Heart left ventricle (tissue), 16 donors: ENCODE measurements around the gene KIRREL3. TPM values are rescaled to one million over a fixed set of nuclear protein-coding genes. Genes with fewer than 3 reads are reported as not detected.

Source experiments
- ATAC-seq, 4 donors: fragments of 200-7000 bp; cut with Tn5 transposase; one replicate each; pipeline ENCODE4 v1.9.1; 2020 to 2022; ENCODE audit warnings: moderate library complexity in 4 of 4, mild to moderate bottlenecking in 3 of 4, moderate number of reproducible peaks in 1 of 4
- DNase-seq, 5 donors: peaks; one replicate each; pipeline ENCODE4 v3.0.0-alpha.2; 2020
- H3K27ac ChIP-seq, 12 donors: fragments of 200-600 bp; sonication (generic) in 4 of 12; one replicate each; pipeline versions ENCODE4 v1.5.0 to v1.8.0; 2016 to 2022; ENCODE audit warnings: mild to moderate bottlenecking in 2 of 12
- H3K27me3 ChIP-seq, 9 donors: fragments of 200-600 bp; sonication (generic) in 2 of 9; one replicate each; pipeline versions ENCODE4 v1.5.1 to v1.8.0; 2016 to 2022; ENCODE audit warnings: mild to moderate bottlenecking in 3 of 9
- H3K36me3 ChIP-seq, 9 donors: fragments of 200-600 bp; sonication (generic) in 2 of 9; one replicate each; pipeline versions ENCODE4 v1.5.0 to v1.8.0; 2018 to 2022; ENCODE audit warnings: mild to moderate bottlenecking in 2 of 9
- H3K4me1 ChIP-seq, 12 donors: fragments of 200-600 bp; sonication (generic) in 4 of 12; one replicate each; pipeline versions ENCODE4 v1.5.0 to v1.8.0; 2016 to 2022; ENCODE audit warnings: mild to moderate bottlenecking in 3 of 12
- H3K4me3 ChIP-seq, 12 donors: fragments of 200-600 bp; sonication (generic) in 4 of 12; one replicate each; pipeline versions ENCODE4 v1.5.0 to v1.8.0; 2017 to 2022; ENCODE audit warnings: mild to moderate bottlenecking in 9 of 12, moderate library complexity in 4 of 12
- H3K9me3 ChIP-seq, 12 donors: fragments of 200-600 bp; sonication (generic) in 4 of 12; one replicate each; pipeline versions ENCODE4 v1.5.0 to v1.8.0; 2016 to 2022; ENCODE audit warnings: mild to moderate bottlenecking in 1 of 12
- POLR2A ChIP-seq, 2 donors: fragments of 450-650 bp; IDR thresholded peaks; one replicate each; pipeline ENCODE4 v1.6.1; 2017; ENCODE audit warnings: antibody characterized with exemption in 2 of 2, mild to moderate bottlenecking in 2 of 2, moderate library complexity in 2 of 2
- WGBS, 4 donors: extraction: QIAGEN DNeasy Blood & Tissue Kit in 2 of 4; methylation state at CpG; one replicate each; pipeline versions ENCODE4 v1.1.5 to v1.1.7; 2013 to 2018; 5-methylcytosine and 5-hydroxymethylcytosine counted together
- intact Hi-C, 10 donors: fragments of 100-400 bp; cut with DNase I; formaldehyde crosslinking; loops; one replicate each; pipeline versions ENCODE4 v1.11.1 to v1.14.2; 2022
- polyA plus RNA-seq, 2 donors: library from polyadenylated mRNA; stranded (reverse); fragments of 200-250 nt; gene quantifications; one replicate each; pipeline ENCODE4 v1.2.3, GENCODE V29; 2013
- total RNA-seq, 9 donors: library from RNA; depleted of rRNA in 2 of 9; stranded (reverse); fragments of >200 nt in 2 of 9; fragmentation: NEBNext Ultra II Directional in 3 of 9; extraction: Animal tissue kit (Norgen Biotek cat#: 25700) in 3 of 9; gene quantifications; one replicate each; pipeline versions ENCODE4 v1.1.0 to v1.2.4, GENCODE V29; 2016 to 2023
- TF ChIP-seq, protein P1 (sequence below), 12 donors: fragments of 200-600 bp; sonication (generic) in 4 of 12; IDR thresholded peaks; one replicate each; pipeline versions ENCODE4 v1.5.0 to v1.8.0; 2018 to 2022; ENCODE audit warnings: antibody characterized with exemption in 12 of 12, mild to moderate bottlenecking in 5 of 12
- donor health status: ischemic (EF 13 %, LVEDD 7.1; RV severe dilation, severe dysfunction).
- donor health status: healthy with polysubstance abuse.
- donor health status: DM: no; HTN: yes; CAD: no.
- donor health status: DM: no; HTN: no; CAD: no.
- donor health status: ischemic (EF 25% LVEDD 6.9; RV normal size, moderate dysfunction).
- donor health status: ischemic (EF 25% LVEDD 5.7; RV mildly dilated, moderate dysfunction).
- donor health status: healthy.
- donor health status: DM: yes; HTN: yes; CAD: no.
- donor health status: ischemic (EF 35%, LVEDD 5.7; RV mildly dilated, moderate dysfunction).
- donor health status: nonischemic (EF 11% LVEDD 7.7; RV severe dilation, severe dysfunction).
- donor health status: DM: yes; HTN: yes; CAD: no.
- donor health status: PGD.
- donor health status: ischemic (EF 29% LVEDD 5.4; RV normal size, mild dysfunction).
- donor health status: nonischemic (EF 23%, LVEDD 6.1; RV moderate dilation, normal function).

The KIRREL3 gene
- total and polyA plus RNA-seq, 11 donors = 0.08 to 1.3 (median 0.27) TPM

GRCh38 chr11:126696982-126697381, 303.6 kb downstream of the KIRREL3 start:
- TF ChIP-seq, protein P1, sequence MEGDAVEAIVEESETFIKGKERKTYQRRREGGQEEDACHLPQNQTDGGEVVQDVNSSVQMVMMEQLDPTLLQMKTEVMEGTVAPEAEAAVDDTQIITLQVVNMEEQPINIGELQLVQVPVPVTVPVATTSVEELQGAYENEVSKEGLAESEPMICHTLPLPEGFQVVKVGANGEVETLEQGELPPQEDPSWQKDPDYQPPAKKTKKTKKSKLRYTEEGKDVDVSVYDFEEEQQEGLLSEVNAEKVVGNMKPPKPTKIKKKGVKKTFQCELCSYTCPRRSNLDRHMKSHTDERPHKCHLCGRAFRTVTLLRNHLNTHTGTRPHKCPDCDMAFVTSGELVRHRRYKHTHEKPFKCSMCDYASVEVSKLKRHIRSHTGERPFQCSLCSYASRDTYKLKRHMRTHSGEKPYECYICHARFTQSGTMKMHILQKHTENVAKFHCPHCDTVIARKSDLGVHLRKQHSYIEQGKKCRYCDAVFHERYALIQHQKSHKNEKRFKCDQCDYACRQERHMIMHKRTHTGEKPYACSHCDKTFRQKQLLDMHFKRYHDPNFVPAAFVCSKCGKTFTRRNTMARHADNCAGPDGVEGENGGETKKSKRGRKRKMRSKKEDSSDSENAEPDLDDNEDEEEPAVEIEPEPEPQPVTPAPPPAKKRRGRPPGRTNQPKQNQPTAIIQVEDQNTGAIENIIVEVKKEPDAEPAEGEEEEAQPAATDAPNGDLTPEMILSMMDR (IDR thresholded peaks at IDR 0.05) = no peak
- TF ChIP-seq POLR2A (IDR thresholded peaks at IDR 0.05) = no peak
- intact Hi-C loops = no loop called here

DNA sequence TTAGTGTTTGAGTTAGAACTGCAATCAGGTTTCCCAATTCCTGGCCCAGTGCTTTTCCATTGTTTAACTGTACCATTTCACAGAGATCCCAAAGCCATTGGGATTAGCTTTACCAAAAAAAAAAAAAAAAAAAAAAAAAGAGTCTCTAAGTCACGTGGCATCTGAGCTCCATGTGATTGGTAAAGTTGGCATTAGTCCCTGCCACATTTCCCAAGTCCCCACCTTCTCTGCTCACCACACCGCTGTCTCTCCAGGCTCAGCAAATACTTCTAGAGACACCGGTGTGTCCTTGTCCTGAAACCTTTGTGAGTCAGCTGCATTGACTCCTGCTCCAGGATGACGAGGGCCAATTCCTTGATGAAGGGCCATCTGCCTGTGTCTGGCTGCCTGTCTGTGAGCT, 305.3 kb downstream of the KIRREL3 start:
- H3K4me1 ChIP-seq = no peaks in the 10 kb centered on the region
- H3K4me3 ChIP-seq = no peak overlapping the region
- WGBS, 4 donors = 56 to 74% (median 62%) methylated on average over 4 of the region's 4 CpGs
- H3K27me3 ChIP-seq = peaks cover 0 to 10% (median 0%) of the 10 kb centered on the region in 9 donors
- ATAC-seq (no peak), DNase-seq (no peak)
- H3K27ac ChIP-seq = no peak overlapping the region
- TF ChIP-seq, protein P1 (IDR thresholded peaks at IDR 0.05) = no peak
- intact Hi-C loops = no loop called here
- peaks cover 0 to 4% (median 0%) of the 10 kb centered on the region in 12 donors for H3K9me3 ChIP-seq
- H3K36me3 ChIP-seq = no peaks in the 10 kb centered on the region

More at GRCh38 chr11:126696982-126697381, 303.6 kb downstream of the KIRREL3 start:
- Histone ChIP-seq H3K4me1 (no peaks in the 10 kb centered on the region), H3K27me3 (peaks cover 0 to 10% (median 0%) of the 10 kb centered on the region in 9 donors), H3K36me3 (no peaks in the 10 kb centered on the region), H3K27ac (no peak overlapping the region), H3K9me3 (peaks cover 0 to 4% (median 0%) of the 10 kb centered on the region in 12 donors), H3K4me3 (no peak overlapping the region)
- ATAC-seq (no peak), DNase-seq (no peak)
- WGBS, 4 donors = 85 to 96% (median 89%) methylated on average over 7 to 8 of the region's 8 CpGs

- TF ChIP-seq POLR2A (IDR thresholded peaks at IDR 0.05) = no peak
- TF ChIP-seq, protein P1 (IDR thresholded peaks at IDR 0.05) = no peak
- intact Hi-C loops = no loop called here
- Histone ChIP-seq H3K27me3 (peaks cover 0 to 9% (median 0%) of the 10 kb centered on the region in 9 donors), H3K4me1 (no peaks in the 10 kb centered on the region), H3K9me3 (peaks cover 0 to 4% (median 0%) of the 10 kb centered on the region in 12 donors), H3K27ac (no peak overlapping the region), H3K36me3 (no peaks in the 10 kb centered on the region), H3K4me3 (no peak overlapping the region)
- DNase-seq (no peak), ATAC-seq (no peak)
- 75 to 80% (median 78%) methylated on average over 11 of the region's 11 CpGs for WGBS, 4 donors
Measured at GRCh38 chr11:126694065-126694625, 306.4 kb downstream of the KIRREL3 start.

DNA sequence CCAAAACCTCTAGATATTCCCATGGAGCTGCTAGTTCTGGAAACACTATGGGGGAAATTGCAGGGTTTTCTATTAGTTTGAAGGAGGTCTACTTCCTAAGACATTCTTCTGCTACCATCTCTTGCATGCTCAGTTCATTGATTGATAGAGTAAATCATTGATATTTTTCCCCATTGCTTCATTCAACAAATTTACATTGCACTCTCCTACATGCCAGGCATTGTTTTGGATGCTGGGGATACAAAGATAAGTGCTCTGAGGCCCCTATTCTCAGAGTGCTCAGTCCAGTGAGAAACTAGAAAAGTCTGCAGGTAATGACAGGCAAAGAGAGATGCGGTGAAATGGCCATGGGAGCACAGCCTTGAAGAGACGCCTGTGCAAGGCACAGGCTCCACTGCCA, 313.1 kb downstream of the KIRREL3 start:
- Histone ChIP-seq H3K9me3 (no peaks in the 10 kb centered on the region), H3K27ac (no peak overlapping the region), H3K4me3 (no peak overlapping the region), H3K36me3 (no peaks in the 10 kb centered on the region), H3K4me1 (no peaks in the 10 kb centered on the region), H3K27me3 (peaks cover 0 to 4% (median 0%) of the 10 kb centered on the region in 9 donors)
- intact Hi-C loops = no loop called here
- DNase-seq (no peak), ATAC-seq (no peak)
- 82 to 92% (median 86%) methylated on average over 2 of the region's 2 CpGs for WGBS, 4 donors
- TF ChIP-seq POLR2A (IDR thresholded peaks at IDR 0.05) = no peak
- TF ChIP-seq, protein P1 (IDR thresholded peaks at IDR 0.05) = no peak
